GM21367 (cell line): ENCODE data around the gene GHRL.

Source experiments
- ATAC-seq: cut with Tn5 transposase; IDR thresholded peaks from one replicate; pipeline ENCODE4 v1.9.1; 2021; ENCODE audit not compliant: unreplicated experiment

GHRL gene

DNA sequence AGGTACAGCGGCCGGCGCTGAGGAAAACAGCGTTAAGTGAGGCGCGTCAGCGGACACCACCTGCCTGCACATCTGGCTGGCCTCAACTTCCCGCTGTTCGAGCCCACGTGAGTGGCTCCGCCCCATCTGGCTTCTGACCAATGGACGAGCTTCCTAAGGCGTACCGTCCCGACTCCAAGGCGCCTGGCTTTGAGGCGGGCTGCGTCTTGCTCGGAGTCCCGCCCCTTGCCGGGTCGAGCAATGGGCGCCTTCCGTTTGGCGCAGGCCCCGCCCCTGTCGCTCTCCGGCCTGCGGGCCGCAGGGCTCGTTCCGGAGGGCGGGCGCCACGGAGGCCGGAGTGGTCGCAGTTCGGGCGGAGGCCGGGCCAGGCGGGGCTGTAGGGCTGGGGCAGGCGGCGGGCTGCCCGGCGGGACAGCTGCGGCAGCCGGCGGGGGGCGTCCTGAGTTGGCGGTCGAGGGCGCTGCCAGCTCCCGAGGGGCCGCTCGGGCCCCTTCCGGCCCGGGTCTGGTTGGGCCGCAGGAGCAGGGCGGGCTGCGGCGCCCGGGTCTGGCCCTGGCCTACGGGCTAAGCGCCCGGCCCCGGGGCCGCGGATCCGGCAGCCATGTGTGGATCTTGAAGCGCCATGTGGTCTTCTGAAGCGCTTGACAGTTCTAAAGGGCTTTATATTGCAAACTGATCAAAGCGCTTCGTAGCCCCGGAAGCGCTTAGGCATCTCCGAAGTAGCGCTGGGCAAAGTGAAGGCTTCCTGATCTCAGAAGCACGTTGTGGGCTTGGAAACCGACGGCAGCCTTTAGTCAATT lies 44.4 kb downstream of the GHRL start, which contains the start of gene TATDN2:
TATDN2 (plus strand) TSS at position 276 of the 800 bp plus-strand sequence. CDS start 742 bp downstream, outside the sequence.
- peak; percentile 90 for ATAC-seq

GRCh38 chr3:10247679-10248183 lies 45.0 kb downstream of the GHRL start:
- no peak for ATAC-seq

GRCh38 chr3:10245081-10245712 lies 47.5 kb downstream of the GHRL start:
- ATAC-seq, result no peak

GRCh38 chr3:10244009-10244408 lies 48.7 kb downstream of the GHRL start:
- no peak for ATAC-seq

- ATAC-seq, result no peak
Observed at GRCh38 chr3:10242182-10243065, 50.3 kb downstream of the GHRL start.

- ATAC-seq, result no peak
Observed at GRCh38 chr3:10240799-10241198, 51.9 kb downstream of the GHRL start.

DNA sequence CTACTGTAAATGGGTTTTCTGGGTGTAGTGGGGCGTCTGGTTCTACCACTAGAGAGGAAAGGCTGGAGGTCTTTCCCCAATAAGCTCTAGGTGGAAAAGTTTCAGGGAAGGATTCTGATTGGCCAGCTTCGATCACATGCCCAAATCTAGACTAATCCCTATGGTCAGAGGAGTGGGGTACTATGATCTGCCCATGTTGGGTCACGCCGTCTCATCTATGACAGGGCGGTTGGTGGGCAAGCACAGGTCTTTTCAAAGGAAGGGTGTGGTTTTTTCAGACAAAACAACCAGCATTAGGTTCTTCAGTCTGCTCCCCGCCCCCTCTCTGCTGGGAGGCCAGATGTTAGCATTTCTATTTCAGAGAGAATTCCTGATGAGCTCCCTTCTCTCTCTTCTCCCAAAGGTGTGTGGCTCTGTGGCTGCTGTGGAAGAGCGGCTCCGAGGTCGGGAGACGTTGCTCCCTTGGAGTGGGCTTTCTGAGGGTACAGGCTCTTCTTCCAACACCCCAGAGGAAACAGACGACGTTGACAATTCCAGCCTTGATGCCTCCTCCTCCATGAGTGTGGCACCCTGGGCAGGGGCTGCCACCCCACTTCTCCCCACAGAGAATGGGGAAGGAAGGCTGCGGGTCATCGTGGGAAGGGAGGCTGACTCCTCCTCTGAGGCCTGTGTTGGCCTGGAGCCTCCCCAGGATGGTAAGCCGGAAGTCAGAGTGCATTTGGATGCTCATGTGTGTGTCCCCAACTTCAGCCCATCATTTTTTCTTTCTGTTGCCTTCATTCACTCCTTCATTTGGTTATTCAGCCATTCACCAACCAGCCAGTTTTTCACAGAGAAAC lies 54.2 kb downstream of the GHRL start:
- ATAC-seq, result no peak
